C4-2B (cell line): Measurements from ENCODE around the gene SUN5.

Experiments used
- ZFX ChIP-seq: fragments of 450-650 bp; IDR thresholded peaks from 2 replicates; pipeline ENCODE4 v1.6.1; 2017
- TF ChIP-seq, protein P1 (sequence below): fragments of 450-650 bp; conservative IDR thresholded peaks from 2 replicates; pipeline ENCODE4 v1.5.1; 2017; ENCODE audit warnings: mild to moderate bottlenecking

- TF ChIP-seq, protein P1, sequence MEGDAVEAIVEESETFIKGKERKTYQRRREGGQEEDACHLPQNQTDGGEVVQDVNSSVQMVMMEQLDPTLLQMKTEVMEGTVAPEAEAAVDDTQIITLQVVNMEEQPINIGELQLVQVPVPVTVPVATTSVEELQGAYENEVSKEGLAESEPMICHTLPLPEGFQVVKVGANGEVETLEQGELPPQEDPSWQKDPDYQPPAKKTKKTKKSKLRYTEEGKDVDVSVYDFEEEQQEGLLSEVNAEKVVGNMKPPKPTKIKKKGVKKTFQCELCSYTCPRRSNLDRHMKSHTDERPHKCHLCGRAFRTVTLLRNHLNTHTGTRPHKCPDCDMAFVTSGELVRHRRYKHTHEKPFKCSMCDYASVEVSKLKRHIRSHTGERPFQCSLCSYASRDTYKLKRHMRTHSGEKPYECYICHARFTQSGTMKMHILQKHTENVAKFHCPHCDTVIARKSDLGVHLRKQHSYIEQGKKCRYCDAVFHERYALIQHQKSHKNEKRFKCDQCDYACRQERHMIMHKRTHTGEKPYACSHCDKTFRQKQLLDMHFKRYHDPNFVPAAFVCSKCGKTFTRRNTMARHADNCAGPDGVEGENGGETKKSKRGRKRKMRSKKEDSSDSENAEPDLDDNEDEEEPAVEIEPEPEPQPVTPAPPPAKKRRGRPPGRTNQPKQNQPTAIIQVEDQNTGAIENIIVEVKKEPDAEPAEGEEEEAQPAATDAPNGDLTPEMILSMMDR, result no peak
- TF ChIP-seq ZFX, result no peak
These were observed 12.4 kb upstream of the SUN5 start for GRCh38 chr20:33016581-33017109.
